Ectodermal cell (in vitro differentiated cells): ENCODE data around the gene PLAGL2.
"Not testable (repeated sequence)": the region's sequence is repeated elsewhere in the genome, so short reads cannot be mapped to it uniquely, and the experiment has no call there.

ENCODE experiments used
- H3K27ac ChIP-seq: 2 replicates; pipeline ENCODE4 v1.7.0; 2013; ENCODE audit warnings: mild to moderate bottlenecking, low read depth, low read length; ENCODE audit not compliant: insufficient read depth, poor library complexity, severe bottlenecking
- H3K27me3 ChIP-seq: 2 replicates; pipeline ENCODE4 v1.7.0; 2013; ENCODE audit warnings: mild to moderate bottlenecking, low read length; ENCODE audit not compliant: insufficient read depth, control insufficient read depth, poor library complexity, severe bottlenecking
- H3K36me3 ChIP-seq: one replicate; pipeline ENCODE4 v1.7.0; 2013; ENCODE audit warnings: low read length; ENCODE audit not compliant: control insufficient read depth, insufficient read depth
- H3K4me1 ChIP-seq: one replicate; pipeline ENCODE4 v1.7.0; 2013; ENCODE audit warnings: low read length; ENCODE audit not compliant: control insufficient read depth, insufficient read depth
- H3K4me3 ChIP-seq: 2 replicates; pipeline ENCODE4 v1.7.0; 2013; ENCODE audit warnings: low read depth, low read length, control low read depth; ENCODE audit not compliant: insufficient read depth
- H3K9me3 ChIP-seq: 2 replicates; pipeline ENCODE4 v1.7.0; 2013; ENCODE audit warnings: mild to moderate bottlenecking, low read length, moderate library complexity; ENCODE audit not compliant: control insufficient read depth
- WGBS, 2 experiments: methylation state at CpG; one replicate each; pipeline ENCODE4 v1.1.7; 2013; ENCODE audit warnings: missing lambda C conversion rate in 2 of 2; 5-methylcytosine and 5-hydroxymethylcytosine counted together

PLAGL2 gene

GRCh38 chr20:32184961-32185603 lies 22.5 kb downstream of the PLAGL2 start:
- Histone ChIP-seq H3K9me3 (no peaks in the 10 kb centered on the region), H3K4me1 (peaks cover 9% of the 10 kb centered on the region), H3K27me3 (no peaks in the 10 kb centered on the region), H3K36me3 (no peaks in the 10 kb centered on the region), H3K27ac (no peak overlapping the region), H3K4me3 (no peak overlapping the region)
- WGBS, 2 experiments, result 86 to 90% methylated on average over 10 of the region's 10 CpGs

GRCh38 chr20:32183947-32184635 lies 23.5 kb downstream of the PLAGL2 start:
- 92 to 95% methylated on average over 4 of the region's 4 CpGs for WGBS, 2 experiments
- Histone ChIP-seq H3K36me3 (no peaks in the 10 kb centered on the region), H3K27me3 (no peaks in the 10 kb centered on the region), H3K4me3 (no peak overlapping the region), H3K4me1 (peaks cover 4% of the 10 kb centered on the region), H3K27ac (no peak overlapping the region), H3K9me3 (no peaks in the 10 kb centered on the region)

GRCh38 chr20:32181606-32182005 lies 25.9 kb downstream of the PLAGL2 start:
- Histone ChIP-seq H3K9me3 (no peaks in the 10 kb centered on the region), H3K4me3 (no peak overlapping the region), H3K27ac (no peak overlapping the region), H3K27me3 (no peaks in the 10 kb centered on the region), H3K36me3 (no peaks in the 10 kb centered on the region), H3K4me1 (no peaks in the 10 kb centered on the region)
- WGBS, 2 experiments, result 95 to 100% methylated on average over 2 of the region's 2 CpGs

GRCh38 chr20:32179934-32180333 lies 27.6 kb downstream of the PLAGL2 start:
- Histone ChIP-seq H3K4me1 (no peaks in the 10 kb centered on the region), H3K27ac (no peak overlapping the region), H3K27me3 (no peaks in the 10 kb centered on the region), H3K9me3 (no peaks in the 10 kb centered on the region), H3K4me3 (no peak overlapping the region), H3K36me3 (no peaks in the 10 kb centered on the region)
- 77 to 88% methylated on average over 4 of the region's 4 CpGs for WGBS, 2 experiments

DNA sequence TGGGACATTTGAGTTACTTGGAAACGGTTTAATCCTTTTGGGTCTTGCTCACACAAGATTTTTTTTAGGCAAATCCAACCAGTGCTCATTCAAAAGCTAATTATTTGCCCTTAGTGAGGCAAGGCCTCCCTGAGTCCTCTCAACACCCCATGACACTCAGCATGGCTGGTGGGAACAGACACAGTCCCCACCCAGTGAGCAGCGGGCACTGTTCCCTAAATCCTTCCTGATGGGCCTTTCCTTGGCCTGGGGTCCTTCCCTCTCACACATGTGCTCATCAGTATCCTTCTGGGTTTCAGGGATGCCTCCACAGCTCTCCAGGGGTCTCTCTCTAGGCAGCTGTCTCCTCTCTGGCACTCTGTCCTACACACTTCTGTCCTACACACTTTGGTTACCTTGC lies 28.0 kb downstream of the PLAGL2 start:
- H3K36me3 ChIP-seq, result no peaks in the 10 kb centered on the region
- H3K4me3 ChIP-seq, result no peak overlapping the region
- no peak overlapping the region for H3K27ac ChIP-seq
- no peaks in the 10 kb centered on the region for H3K4me1 ChIP-seq
- 84 to 89% methylated on average over 2 of the region's 2 CpGs for WGBS, 2 experiments
- no peaks in the 10 kb centered on the region for H3K27me3 ChIP-seq
- no peaks in the 10 kb centered on the region for H3K9me3 ChIP-seq

- not testable (repeated sequence) for H3K36me3 ChIP-seq, H3K27me3 ChIP-seq, H3K27ac ChIP-seq, H3K4me1 ChIP-seq, H3K4me3 ChIP-seq, H3K9me3 ChIP-seq
- 90 to 95% methylated on average over 7 of the region's 7 CpGs for WGBS, 2 experiments
These were observed 29.8 kb downstream of the PLAGL2 start for GRCh38 chr20:32177696-32178095.

GRCh38 chr20:32168184-32168910 lies 39.2 kb downstream of the PLAGL2 start:
- H3K9me3 ChIP-seq, result no peaks in the 10 kb centered on the region
- 91 to 100% methylated on average over 1 to 2 of the region's 2 CpGs for WGBS, 2 experiments

DNA sequence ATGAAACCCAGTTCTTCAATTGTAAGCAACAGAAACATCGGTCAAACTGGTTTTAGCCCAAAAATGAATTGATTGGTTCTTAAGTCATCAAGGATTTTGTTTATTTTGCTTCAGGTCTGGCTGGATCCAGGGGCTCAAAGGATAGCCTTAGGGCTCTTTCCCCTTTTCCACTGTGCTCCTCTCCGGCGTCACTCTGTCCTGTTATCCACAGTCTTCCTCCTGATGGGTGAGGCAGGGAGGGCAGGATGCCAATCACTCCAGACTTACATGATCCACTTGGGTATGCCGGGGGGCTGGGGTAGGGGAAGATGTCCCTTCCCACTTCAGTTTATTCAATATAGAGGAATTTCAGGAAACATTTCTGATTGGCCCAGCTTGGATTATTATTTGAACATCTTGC lies 40.0 kb downstream of the PLAGL2 start:
- Histone ChIP-seq H3K36me3 (no peaks in the 10 kb centered on the region), H3K9me3 (no peaks in the 10 kb centered on the region), H3K4me3 (no peak overlapping the region), H3K27me3 (no peaks in the 10 kb centered on the region), H3K4me1 (peaks cover 8% of the 10 kb centered on the region), H3K27ac (no peak overlapping the region)
- 87 to 97% methylated on average over 2 to 4 of the region's 4 CpGs for WGBS, 2 experiments

More at GRCh38 chr20:32168184-32168910, 39.2 kb downstream of the PLAGL2 start:
- no peak overlapping the region for H3K4me3 ChIP-seq
- H3K36me3 ChIP-seq, result no peaks in the 10 kb centered on the region
- H3K27me3 ChIP-seq, result no peaks in the 10 kb centered on the region
- H3K4me1 ChIP-seq, result peaks cover 8% of the 10 kb centered on the region
- no peak overlapping the region for H3K27ac ChIP-seq

DNA sequence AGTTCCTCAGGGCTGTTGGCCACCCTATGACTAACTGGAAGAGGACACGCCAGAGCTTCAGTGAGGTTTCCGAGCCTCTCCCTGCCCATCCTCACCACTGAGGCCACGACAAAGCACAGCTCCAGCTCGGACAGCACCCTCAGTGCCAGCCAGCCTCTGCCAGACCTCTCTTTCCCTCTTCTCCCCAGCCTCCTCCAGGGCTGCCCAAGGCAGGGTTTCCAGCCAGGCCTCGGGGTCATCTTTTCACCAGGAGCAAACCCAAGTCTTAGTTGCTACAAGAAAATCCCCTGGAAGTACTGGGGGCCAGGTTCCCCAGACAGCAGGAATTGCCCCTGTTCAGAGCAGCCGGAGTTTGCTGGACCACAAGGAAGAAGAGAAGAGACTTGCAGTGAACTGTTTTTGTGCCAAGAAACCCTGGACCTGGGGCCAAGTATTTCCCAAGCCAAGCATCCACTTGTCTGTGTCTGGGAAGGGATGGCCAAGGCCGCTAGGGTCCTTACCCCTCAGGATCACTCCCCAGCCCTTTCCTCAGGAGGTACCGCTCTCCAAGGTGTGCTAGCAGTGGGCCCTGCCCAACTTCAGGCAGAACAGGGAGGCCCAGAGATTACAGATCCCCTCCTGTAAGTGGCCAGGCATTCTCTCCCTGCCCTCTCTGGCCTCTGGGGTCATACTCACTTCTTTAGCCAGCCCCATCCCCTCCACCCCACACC lies 41.6 kb downstream of the PLAGL2 start:
- peaks cover 13% of the 10 kb centered on the region for H3K36me3 ChIP-seq
- H3K27me3 ChIP-seq, result no peaks in the 10 kb centered on the region
- no peaks in the 10 kb centered on the region for H3K9me3 ChIP-seq
- WGBS, 2 experiments, result 93 to 96% methylated on average over 8 of the region's 8 CpGs
- no peak overlapping the region for H3K27ac ChIP-seq
- H3K4me3 ChIP-seq, result no peak overlapping the region
- peaks cover 8% of the 10 kb centered on the region for H3K4me1 ChIP-seq
